Posterior cingulate gyrus (tissue), 11 donors: Measurements from ENCODE around the gene SOCS6.

Experiments
- DNase-seq, 10 donors: peaks; one replicate each; pipeline versions ENCODE4 v3.0.0 to v3.0.0-alpha.2; 2020 to 2021; ENCODE audit warnings: mixed read lengths in 3 of 10
- intact Hi-C: fragments of 100-400 bp; cut with DNase I; formaldehyde crosslinking; loops from one replicate; pipeline ENCODE4 v1.15.1; 2023

Gene SOCS6

DNA sequence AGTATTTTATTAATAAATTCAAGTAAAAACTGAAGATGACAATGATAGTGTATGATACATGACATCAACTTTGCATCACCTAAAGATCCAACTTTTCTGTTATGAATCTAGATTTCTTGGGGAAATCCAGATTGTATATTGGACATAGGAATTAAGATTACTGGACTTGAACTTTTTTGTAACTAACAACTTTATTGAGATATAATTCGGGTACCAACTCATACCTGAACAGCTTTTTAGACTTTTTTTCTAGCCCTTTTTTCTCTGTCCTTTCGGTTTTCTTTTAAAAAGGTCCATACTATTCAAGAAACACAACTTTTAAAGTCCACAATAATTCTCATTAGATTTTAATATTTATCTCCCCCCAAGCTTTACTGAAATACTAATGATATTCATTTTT lies 1.1 kb upstream of the SOCS6 start:
- DNase-seq, result no peak

DNA sequence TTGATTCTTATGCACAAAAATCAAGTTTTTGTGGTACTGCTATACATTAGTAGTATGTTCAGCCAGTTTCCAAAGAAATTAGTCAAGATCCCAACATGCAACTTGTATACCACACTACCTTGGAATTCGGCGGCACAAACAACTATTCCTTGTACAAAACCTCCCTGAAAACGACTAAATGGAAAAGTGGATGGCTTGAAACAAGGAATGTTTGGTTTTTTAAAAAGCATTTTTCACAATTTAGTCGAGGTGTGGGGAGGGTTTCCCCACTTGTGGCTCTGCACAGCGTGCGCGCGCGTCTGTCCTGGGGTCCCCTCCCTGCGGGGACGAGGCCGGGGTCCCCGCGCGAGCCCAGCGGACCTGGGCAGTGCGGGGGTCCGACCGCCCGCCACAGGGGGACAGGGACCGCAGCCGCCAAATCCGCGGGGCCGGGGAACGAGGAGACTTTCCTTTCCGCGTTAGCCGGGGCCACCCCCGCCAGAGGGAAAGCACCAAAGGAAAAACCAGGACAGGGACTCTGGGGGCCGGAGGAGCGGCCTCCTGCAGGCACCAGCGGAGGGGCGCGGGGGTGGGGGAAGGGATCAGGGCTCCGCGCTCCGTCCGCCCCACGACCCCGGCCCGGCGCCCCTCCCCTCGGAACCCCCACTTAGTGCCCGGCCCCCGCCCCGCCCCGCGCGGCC lies 534 bp upstream of the SOCS6 start:
- intact Hi-C loops, result loop anchor here (10.0 kb wide), 1 partner anchor 146 kb away; no protein-coding TSS in a partner anchor
- DNase-seq, result peak in 7 of 10 donors; percentile 21 to 88 (median 42)

More for the DNA sequence above, 1.1 kb upstream of the SOCS6 start:
- intact Hi-C loops, result loop anchor here (10.0 kb wide), 1 partner anchor 147 kb away; no protein-coding TSS in a partner anchor

DNA sequence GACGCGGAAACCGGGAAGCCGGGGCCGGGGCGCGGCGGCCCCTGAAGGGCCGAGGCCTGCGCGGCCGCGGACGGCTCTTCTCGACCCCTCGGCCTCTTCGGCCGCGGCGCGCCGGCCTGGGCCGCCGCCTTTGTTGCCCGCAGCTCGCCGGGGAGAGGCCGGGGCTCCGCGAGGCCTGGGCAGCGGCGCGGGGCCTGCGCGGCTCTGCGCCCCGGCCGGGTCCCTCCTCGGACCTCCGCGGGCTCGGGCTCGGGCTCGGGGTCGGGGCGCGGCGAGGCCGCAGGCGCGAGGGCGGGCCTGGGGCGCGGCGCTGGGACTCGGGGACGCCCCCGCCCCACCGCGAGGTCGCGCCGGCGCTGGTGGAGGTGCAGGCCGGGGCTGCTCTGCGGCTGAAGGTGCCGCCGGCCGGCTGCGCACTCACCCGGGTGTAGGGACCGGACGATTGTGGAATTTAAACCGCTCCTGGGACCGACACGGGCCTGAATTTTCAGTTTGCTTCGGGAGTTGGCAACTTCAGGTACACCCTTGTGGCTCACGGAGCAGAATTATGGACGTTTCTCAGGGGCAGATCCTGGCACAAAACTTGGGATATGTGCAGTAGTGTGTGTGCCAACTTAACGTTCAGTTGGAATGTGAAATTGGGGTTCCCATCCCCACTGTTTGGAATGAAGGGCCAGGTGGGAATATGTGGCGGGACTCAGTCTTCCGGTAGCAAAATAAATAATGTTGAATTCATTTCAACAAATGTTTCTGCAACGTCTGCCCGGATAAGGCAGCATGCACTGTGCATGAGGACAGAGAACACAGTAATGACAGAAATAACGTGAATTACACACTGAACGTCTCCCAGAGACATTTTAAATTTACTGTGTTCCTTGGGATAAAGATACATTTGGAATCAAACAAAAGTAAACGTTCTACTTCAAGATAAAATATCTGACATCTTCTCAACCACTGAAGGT lies 787 bp downstream of the SOCS6 start:
- intact Hi-C loops, result loop anchor here (5.0 to 10.0 kb wide), 2 partner anchors 82 to 145 kb away; partner anchors contain the start of gene RTTN
- peak in 4 of 10 donors; percentile 21 to 88 (median 58) for DNase-seq

DNA sequence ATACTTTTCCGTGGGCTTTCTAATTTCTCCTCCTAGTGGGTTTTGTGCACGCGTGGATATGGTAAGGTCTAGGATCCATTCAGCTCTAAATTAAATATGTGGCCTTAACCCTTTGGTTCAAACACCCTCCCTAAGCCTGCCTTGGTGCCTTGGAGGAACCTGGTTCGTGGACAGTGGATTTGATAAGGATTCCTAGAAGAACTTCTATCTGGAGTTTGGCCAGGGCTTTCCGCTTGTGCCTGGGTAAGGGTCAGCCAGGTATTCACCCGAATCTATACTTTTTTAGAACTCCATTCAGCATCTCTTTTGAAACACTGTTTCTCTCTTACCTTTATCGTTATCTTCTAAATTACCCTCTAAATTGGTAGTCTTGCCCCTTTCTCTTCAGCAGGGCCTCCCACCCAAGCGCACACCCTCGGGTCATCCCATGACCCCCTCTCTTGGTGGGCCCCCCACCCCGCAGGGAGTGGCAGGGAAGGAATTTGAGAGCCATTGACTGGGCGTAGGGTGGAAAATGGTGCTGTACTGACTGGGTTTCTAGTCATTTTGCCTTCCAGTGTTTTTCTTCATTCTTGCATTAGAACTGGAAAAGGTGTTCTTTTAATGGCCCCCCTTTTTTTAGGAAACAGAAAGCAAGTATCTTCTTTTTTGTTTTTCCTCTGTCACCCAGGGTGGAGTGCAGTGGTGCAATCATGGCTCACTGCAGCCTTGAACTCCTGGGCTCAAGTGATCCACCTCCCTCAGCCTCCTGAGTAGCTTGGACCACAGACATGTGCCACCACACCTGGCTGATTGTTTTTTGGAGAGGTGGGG lies 1.8 kb downstream of the SOCS6 start:
- DNase-seq, result no peak
- intact Hi-C loops, result loop anchor here (5.0 kb wide), 1 partner anchor 83 kb away; the partner anchor contains the start of gene RTTN

DNA sequence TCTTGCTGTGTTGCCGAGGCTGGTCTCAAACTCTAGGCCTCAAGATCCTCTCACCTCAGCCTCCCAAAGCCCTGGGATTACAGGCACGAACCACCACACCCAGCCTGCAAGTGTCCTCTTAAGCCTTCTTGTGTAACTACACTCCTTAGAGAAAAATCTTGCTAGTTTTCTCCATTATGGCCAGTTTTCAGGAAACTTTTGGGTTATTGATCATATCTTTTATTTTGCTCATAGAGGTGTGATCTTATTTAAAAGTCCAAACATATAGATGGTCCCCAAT lies 2.4 kb downstream of the SOCS6 start:
- intact Hi-C loops, result loop anchor here (5.0 kb wide), 1 partner anchor 84 kb away; the partner anchor contains the start of gene RTTN

DNA sequence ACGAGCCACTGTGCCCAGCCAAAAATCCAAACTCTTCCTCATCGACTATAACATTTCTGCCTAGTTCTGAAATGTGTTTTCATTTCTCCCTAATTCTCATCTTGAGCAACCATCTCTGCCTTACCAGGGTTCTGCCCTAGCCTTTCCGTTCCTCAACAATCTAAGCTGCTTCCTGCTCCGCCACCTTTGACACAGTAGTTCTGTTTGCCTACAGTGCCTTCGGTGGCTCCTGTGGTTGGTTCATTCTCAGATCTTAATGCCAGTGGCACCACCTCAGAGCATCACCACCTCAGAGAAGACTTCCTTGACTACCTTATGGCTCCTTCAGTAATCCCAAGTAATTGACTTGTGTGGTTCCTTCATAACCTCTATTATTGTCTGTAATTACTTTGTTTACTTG lies 3.8 kb downstream of the SOCS6 start:
- intact Hi-C loops, result loop anchor here (5.0 kb wide), 1 partner anchor 85 kb away; the partner anchor contains the start of gene RTTN
- DNase-seq, result no peak

More for the DNA sequence above, 2.4 kb downstream of the SOCS6 start:
- no peak for DNase-seq

DNA sequence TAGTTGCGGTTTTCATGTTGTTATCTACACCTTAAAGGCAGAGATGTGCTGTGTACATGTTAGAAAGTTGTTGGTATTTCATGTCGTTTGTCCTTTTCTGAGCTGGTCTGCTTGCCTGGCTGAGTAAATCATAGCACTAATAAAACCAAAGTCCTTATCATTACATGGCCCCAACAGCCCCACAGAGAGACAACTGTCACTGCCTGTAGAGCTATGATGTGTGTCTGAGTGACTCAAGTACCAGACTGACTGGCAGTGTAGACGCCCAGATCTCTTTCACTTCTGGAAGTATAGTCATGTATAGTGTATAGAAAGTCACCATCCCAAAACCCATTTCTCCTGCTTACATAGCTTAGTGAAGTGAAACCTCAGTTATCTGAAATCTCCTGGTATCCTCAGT lies 4.3 kb downstream of the SOCS6 start:
- intact Hi-C loops, result loop anchor here (5.0 kb wide), 1 partner anchor 86 kb away; the partner anchor contains the start of gene RTTN
- DNase-seq, result no peak

DNA sequence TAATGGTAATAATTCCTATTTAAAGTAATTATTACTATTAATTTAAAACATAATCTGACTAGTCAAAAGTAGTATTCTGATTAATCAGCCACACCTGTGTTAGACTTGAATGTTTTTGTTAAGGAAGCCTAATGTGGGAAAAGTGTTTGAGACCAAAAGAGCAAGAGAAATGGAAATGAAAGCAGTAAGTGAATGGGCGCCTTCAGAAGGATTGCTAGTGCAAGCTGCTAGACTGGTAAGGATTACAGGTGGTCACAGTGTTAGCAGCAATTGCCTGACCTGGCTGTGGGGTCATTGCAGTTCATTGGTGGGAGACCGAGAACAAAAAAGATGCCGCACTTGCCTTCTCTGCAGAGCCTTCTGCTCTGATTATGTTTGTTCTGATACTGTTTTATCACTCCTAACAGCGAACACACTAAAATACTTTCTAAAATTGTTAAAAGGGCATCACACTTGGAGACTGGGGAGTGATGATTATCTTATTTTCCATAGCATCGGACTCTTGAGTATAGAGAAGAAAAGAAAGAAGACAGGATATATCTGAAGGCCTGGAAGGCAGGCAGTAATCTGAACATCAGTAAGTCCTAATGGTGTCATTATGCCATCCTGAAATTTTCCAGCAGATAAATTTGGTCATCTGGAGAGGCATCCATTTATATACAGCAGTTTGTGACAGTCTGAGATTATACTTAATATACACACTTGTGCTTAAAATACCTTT lies 5.8 kb downstream of the SOCS6 start:
- intact Hi-C loops, result loop anchor here (5.0 kb wide), 1 partner anchor 87 kb away; the partner anchor contains the start of gene RTTN
- DNase-seq, result no peak

- DNase-seq, result no peak
- intact Hi-C loops, result no loop called here
Observed at GRCh38 chr18:70295192-70296188, 6.6 kb downstream of the SOCS6 start.

DNA sequence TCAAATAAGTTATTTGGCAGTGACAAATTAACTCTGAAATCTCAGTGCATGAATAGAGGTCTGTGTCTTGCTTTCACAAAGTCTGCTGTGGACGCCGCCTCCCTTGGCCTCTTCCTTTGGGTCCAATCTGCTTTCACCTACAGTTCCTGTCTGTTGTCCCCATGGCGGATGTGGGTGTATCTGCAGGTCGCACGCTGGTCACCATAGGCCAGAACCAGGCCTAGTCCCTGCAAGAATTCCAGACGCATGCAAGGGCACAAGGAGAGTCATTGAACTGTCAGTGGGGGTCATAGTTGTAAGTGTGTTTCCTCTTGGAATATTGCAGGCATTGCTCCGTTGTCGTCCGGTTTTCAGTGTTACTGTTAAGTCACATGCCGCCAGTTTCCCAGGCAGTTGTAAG lies 7.4 kb downstream of the SOCS6 start:
- intact Hi-C loops, result no loop called here
- DNase-seq, result peak in 2 of 10 donors; percentile 19 to 71

- intact Hi-C loops, result no loop called here
Observed at GRCh38 chr18:70296781-70297180, 7.9 kb downstream of the SOCS6 start.

GRCh38 chr18:70299393-70299792 lies 10.5 kb downstream of the SOCS6 start:
- intact Hi-C loops, result no loop called here
- DNase-seq, result no peak

More at GRCh38 chr18:70296781-70297180, 7.9 kb downstream of the SOCS6 start:
- DNase-seq, result no peak

- intact Hi-C loops, result no loop called here
- no peak for DNase-seq
Observed at GRCh38 chr18:70301667-70302066, 12.8 kb downstream of the SOCS6 start.

DNA sequence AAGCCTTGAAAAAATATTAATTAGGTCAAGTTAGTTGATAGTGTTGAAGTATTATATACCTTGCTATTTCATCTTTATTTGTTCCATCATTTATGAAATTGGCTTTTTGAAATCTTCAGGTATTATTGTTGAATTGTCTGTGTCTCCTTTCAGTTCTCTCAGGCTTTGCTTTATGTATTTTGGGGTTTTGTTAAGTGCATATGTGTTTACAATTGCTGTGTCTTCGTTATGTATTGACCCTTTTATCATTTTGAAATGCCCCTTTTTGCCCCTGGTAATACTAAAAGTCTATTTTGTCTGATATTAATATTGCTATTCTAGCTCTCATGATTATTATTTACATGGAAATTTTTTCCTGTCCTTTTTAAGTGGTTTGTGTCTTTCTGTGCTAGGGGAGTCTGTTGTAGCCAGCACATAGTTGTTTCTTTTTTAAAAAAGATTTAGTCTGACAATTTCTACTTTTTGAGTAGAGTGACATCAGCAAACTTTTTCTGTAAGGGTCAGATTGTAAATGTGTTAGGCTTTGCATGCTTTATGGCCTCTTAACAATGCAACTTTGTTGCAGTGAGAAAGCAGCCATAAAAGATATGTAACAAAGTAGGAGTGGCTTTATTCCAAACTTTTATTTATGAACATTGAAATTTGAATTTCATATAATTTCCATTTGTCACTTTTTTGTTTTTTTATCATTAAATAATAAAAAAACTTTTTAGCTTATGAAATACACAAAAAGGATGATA lies 19.9 kb downstream of the SOCS6 start:
- DNase-seq, result no peak

DNA sequence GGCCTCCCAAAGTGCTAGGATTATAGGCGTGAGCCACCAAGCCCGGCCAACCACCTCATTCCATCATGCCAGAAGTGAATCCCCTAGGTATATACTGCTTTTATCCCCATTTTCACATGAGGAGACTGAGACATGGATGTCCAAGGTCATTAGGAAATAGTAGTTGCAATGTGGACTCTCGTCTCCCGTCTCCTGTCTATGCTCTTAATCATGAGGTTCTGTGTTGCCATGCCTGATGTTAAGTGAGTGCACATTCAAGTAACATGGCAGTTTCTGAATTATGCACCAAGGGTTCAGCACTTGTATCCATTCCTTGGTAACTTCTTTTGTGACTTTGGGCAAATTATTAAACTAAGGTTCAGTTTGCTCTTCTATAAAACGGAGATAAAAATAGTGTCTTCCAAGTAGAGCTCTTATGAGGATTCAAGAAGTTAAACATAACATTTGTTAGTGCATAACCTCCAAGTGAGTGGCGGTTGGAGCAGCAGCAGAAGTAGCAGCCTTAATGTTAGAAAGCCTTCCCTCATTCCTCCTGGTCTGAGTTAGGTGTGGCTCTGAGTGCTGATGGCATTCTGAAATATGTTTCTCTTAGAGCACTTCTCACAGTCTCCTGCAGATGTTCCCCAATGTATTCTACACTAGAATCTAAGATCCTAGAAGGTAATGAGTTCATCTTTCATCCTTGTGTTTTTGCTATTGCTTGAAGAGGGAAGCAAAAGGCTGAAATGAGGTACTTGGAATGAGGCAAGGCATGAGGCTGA lies 21.9 kb downstream of the SOCS6 start:
- DNase-seq, result no peak
- intact Hi-C loops, result no loop called here

More for the DNA sequence above, 19.9 kb downstream of the SOCS6 start:
- intact Hi-C loops, result no loop called here

DNA sequence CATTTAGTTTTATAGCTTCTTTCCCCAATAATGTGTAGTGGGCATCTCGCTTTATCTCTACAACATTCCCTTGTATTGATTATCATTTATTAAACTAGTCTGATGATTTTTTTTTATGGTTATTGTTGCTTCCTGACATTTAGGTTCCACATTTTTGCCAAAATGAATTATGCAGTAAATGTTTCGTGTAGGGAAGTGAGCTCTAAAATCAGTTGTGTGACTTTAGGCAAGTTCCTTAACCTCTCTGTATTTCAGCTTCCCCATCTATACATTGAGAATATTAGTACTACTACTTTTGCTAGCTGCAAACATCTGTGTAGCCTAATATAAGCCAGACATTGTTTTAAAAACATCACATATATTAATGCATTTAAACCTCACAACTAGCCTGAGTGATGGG lies 22.9 kb downstream of the SOCS6 start:
- no peak for DNase-seq
- intact Hi-C loops, result no loop called here

- no peak for DNase-seq
- intact Hi-C loops, result no loop called here
Observed at GRCh38 chr18:70313640-70314039, 24.8 kb downstream of the SOCS6 start.
